Measurements from ENCODE around the gene RYR2.

The RYR2 gene

GRCh38 chr1:237687804-237688203 is 645.8 kb downstream of the RYR2 start:
- no peak for TF ChIP-seq CTCF (IDR thresholded peaks at IDR 0.05; ENCODE audit: low read length, missing control alignments)
- no peak overlapping the region for H3K4me3 ChIP-seq (replicated peaks; ENCODE audit: low read depth, low read length)
- DNase-seq (ENCODE audit: low read depth): no peak

GRCh38 chr1:237690656-237691055 is 648.7 kb downstream of the RYR2 start:
- TF ChIP-seq CTCF (IDR thresholded peaks at IDR 0.05; ENCODE audit: low read length, missing control alignments): no peak
- DNase-seq (ENCODE audit: low read depth): no peak
- no peak overlapping the region for H3K4me3 ChIP-seq (replicated peaks; ENCODE audit: low read depth, low read length)

DNA sequence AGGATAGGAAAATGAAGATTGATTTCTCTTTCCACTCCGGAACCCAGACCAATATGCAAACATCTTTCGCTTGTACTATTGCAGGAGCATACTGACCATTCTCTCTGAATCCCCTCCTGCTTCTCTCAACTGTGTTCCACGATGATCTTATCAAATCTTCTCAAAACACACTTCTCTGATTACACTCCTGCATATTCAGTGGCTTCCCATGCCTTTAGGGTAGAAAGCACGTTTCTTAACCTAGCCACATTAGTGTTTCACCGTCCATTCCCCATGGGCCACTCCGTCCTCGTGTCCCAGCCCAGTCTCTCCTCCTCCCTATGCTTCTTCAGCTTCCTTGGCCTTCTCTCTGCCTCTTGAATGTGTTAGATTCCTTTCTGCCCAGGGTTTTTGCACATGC is 650.3 kb downstream of the RYR2 start:
- no peak for TF ChIP-seq CTCF (IDR thresholded peaks at IDR 0.05; ENCODE audit: low read length, missing control alignments)
- DNase-seq (ENCODE audit: low read depth): no peak

DNA sequence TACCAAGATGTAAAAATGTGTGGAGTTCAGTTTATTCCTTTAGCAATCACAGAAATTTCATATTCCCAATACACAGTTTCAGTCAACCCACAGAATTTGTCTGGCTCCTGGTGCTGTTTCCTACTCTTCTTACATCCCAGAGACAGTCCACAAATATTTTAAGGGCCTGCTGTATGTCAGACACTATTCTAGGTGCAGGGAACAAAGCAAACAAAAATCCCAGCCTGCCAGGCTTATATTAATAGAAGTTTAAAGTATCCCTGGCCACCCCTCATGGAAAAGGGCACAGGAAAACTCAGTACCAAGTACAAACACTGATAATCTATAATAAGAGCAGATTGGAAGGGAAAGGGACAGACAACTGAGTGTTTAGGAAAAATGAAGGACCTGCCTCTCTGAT is 653.9 kb downstream of the RYR2 start:
- no peak for DNase-seq (ENCODE audit: low read depth)
- TF ChIP-seq CTCF (IDR thresholded peaks at IDR 0.05; ENCODE audit: low read length, missing control alignments): no peak
- H3K4me3 ChIP-seq (replicated peaks; ENCODE audit: low read depth, low read length): no peak overlapping the region

More for the DNA sequence above, 650.3 kb downstream of the RYR2 start:
- no peak overlapping the region for H3K4me3 ChIP-seq (replicated peaks; ENCODE audit: low read depth, low read length)

- no peak overlapping the region for H3K4me3 ChIP-seq (replicated peaks; ENCODE audit: low read depth, low read length)
- DNase-seq (ENCODE audit: low read depth): no peak
- TF ChIP-seq CTCF (IDR thresholded peaks at IDR 0.05; ENCODE audit: low read length, missing control alignments): no peak
These were observed 658.2 kb downstream of the RYR2 start for GRCh38 chr1:237700181-237700580.

DNA sequence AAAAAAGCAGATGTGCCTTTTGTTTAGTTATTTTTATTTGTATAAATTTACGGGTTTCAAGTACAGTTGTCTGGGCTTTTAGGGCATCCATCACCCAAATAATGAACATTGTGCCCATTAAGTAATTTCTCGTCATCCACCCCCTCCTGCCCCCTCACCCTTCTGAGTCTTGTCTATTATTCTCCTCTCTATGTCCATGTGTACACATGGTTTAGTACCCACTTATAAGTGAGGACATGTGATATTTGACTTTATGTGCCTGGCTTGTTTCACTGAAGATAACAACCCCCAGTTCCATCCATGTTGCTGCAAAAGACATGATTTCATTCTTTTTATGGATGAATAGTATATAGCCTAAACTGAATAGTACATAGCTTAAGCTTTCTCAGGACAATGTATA is 659.5 kb downstream of the RYR2 start:
- no peak overlapping the region for H3K4me3 ChIP-seq (replicated peaks; ENCODE audit: low read depth, low read length)
- DNase-seq (ENCODE audit: low read depth): no peak
- TF ChIP-seq CTCF (IDR thresholded peaks at IDR 0.05; ENCODE audit: low read length, missing control alignments): no peak

DNA sequence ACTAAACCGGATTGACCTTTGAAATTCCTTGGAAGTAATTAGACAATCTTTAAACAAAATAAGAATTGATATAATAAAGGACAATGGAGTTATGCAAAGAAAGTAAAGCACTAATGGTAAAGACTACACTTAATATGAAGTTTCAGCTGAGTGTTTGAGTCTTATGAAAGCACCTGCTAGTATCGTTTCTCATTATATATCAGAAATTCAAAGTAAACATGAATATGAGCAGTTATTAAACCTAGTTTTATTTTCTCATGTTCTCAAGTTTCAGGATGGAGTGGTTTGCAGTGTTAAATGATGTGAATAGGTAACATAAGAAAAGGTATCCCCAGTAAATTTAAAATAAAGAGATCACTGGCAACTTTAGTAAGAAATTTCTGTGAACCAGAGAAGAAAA is 660.2 kb downstream of the RYR2 start:
- no peak for DNase-seq (ENCODE audit: low read depth)
- H3K4me3 ChIP-seq (replicated peaks; ENCODE audit: low read depth, low read length): no peak overlapping the region
- no peak for TF ChIP-seq CTCF (IDR thresholded peaks at IDR 0.05; ENCODE audit: low read length, missing control alignments)
